Prostate gland (tissue), 2 donors: ENCODE results near the gene NLRP10. TPM values are rescaled to one million over a fixed set of nuclear protein-coding genes. Genes with fewer than 3 reads are reported as not detected.

Source experiments
- DNase-seq: peaks from one replicate; pipeline ENCODE4 v3.0.0-alpha.2; 2019; ENCODE audit warnings: low spot score
- H3K27ac ChIP-seq, 2 donors: fragments of 200-600 bp; sonication (generic); 2 replicates each; pipeline ENCODE4 v1.5.1; 2017 to 2019
- H3K27me3 ChIP-seq: fragments of 200-600 bp; sonication (generic); replicated peaks from 2 replicates; pipeline ENCODE4 v1.5.1; 2019; ENCODE audit not compliant: insufficient read depth
- H3K36me3 ChIP-seq, 2 donors: fragments of 200-600 bp; sonication (generic); 1 replicate in 1 of 2; 2 replicates in 1 of 2; pipeline versions ENCODE4 v1.5.1 to v1.8.1; 2017 to 2019
- H3K4me1 ChIP-seq: fragments of 200-600 bp; sonication (generic); replicated peaks from 2 replicates; pipeline ENCODE4 v1.5.1; 2019
- H3K4me3 ChIP-seq, 2 donors: fragments of 200-600 bp; sonication (generic); 2 replicates each; pipeline ENCODE4 v1.5.1; 2017 to 2019
- H3K9me3 ChIP-seq: fragments of 200-600 bp; sonication (generic); 2 replicates; pipeline ENCODE4 v1.5.1; 2017
- CTCF ChIP-seq, 4 experiments: fragments of 200-600 bp in 2 of 4; fragments of 450-650 bp in 2 of 4; sonication (generic) in 2 of 4; IDR thresholded peaks; 1 replicate in 3 of 4; 2 replicates in 1 of 4; pipeline ENCODE4 v1.5.1; 2016 to 2019; ENCODE audit warnings: antibody characterized with exemption in 4 of 4, mild to moderate bottlenecking in 2 of 4, moderate library complexity in 2 of 4
- POLR2A ChIP-seq: fragments of 450-650 bp; IDR thresholded peaks from one replicate; pipeline ENCODE4 v1.6.1; 2016; ENCODE audit warnings: antibody characterized with exemption, mild to moderate bottlenecking
- POLR2AphosphoS5 ChIP-seq: sonication (generic); formaldehyde crosslinking; IDR thresholded peaks from one replicate; pipeline ENCODE4 v1.6.1; 2017; ENCODE audit warnings: antibody characterized with exemption
- WGBS: methylation state at CpG from one replicate; pipeline ENCODE4 v1.1.5; 2018; 5-methylcytosine and 5-hydroxymethylcytosine counted together
- intact Hi-C: fragments of 100-400 bp; cut with DNase I; formaldehyde crosslinking; loops from one replicate; pipeline ENCODE4 v1.14.2; 2022
- total RNA-seq, 2 donors: library from RNA; depleted of rRNA; stranded (reverse); fragments of >200 nt; gene quantifications; one replicate each; pipeline ENCODE4 v1.1.0, GENCODE V29; 2016

Gene NLRP10
- total RNA-seq, result not detected

GRCh38 chr11:7965386-7965785 lies at the start of gene NLRP10:
TSS of gene NLRP10 (minus strand) at chr11:7965447. CDS start at chr11:7963495, 1,952 bp downstream.
- Histone ChIP-seq H3K27ac (no peak within 1 kb of the TSS), H3K4me1 (no peaks in the 10 kb centered on the region)
- intact Hi-C loops, result no loop called here

GRCh38 chr11:8013833-8014232 lies 48.6 kb upstream of the NLRP10 start:
- no peak overlapping the region for H3K4me3 ChIP-seq
- H3K9me3 ChIP-seq, result no peaks in the 10 kb centered on the region
- intact Hi-C loops, result no loop called here
- no peak overlapping the region for H3K27ac ChIP-seq
- H3K4me1 ChIP-seq, result no peaks in the 10 kb centered on the region
- no peak for DNase-seq
- WGBS, result 73% methylated on average over 5 of the region's 5 CpGs
- TF ChIP-seq POLR2A, result no peak
- TF ChIP-seq POLR2AphosphoS5, result no peak
- TF ChIP-seq CTCF (IDR thresholded peaks at IDR 0.05), result no peak
- H3K27me3 ChIP-seq, result no peaks in the 10 kb centered on the region
- no peaks in the 10 kb centered on the region for H3K36me3 ChIP-seq

More at GRCh38 chr11:7965386-7965785, at the start of gene NLRP10:
- H3K27me3 ChIP-seq, result no peaks in the 10 kb centered on the region
- no peaks in the 10 kb centered on the region for H3K9me3 ChIP-seq
- WGBS, result 100% methylated on average over 1 of the region's 1 CpG
- no peaks in the 10 kb centered on the region for H3K36me3 ChIP-seq
- DNase-seq, result no peak
- H3K4me3 ChIP-seq, result no peak within 1 kb of the TSS
- TF ChIP-seq CTCF (IDR thresholded peaks at IDR 0.05) (no peak), POLR2AphosphoS5 (no peak), POLR2A (no peak)

- intact Hi-C loops, result no loop called here
- H3K36me3 ChIP-seq, result no peaks in the 10 kb centered on the region
- no peak for DNase-seq
These were observed 46.8 kb upstream of the NLRP10 start for GRCh38 chr11:8011981-8012444.

GRCh38 chr11:8011371-8011770 lies 46.1 kb upstream of the NLRP10 start:
- intact Hi-C loops, result no loop called here
- DNase-seq, result no peak

More at GRCh38 chr11:8011981-8012444, 46.8 kb upstream of the NLRP10 start:
- Histone ChIP-seq H3K4me1 (no peaks in the 10 kb centered on the region), H3K4me3 (no peak overlapping the region), H3K27ac (no peak overlapping the region), H3K27me3 (no peaks in the 10 kb centered on the region), H3K9me3 (no peaks in the 10 kb centered on the region)
- 42% methylated on average over 4 of the region's 4 CpGs for WGBS
- no peak for TF ChIP-seq POLR2AphosphoS5

GRCh38 chr11:8009856-8010255 lies 44.6 kb upstream of the NLRP10 start:
- 77% methylated on average over 3 of the region's 3 CpGs for WGBS
- H3K36me3 ChIP-seq, result no peaks in the 10 kb centered on the region
- no peak for DNase-seq
- no peaks in the 10 kb centered on the region for H3K27me3 ChIP-seq
- no peaks in the 10 kb centered on the region for H3K4me1 ChIP-seq
- intact Hi-C loops, result loop anchor here (5.0 kb wide), 1 partner anchor 82 kb away; no protein-coding TSS in a partner anchor
- no peak overlapping the region for H3K27ac ChIP-seq
- no peak overlapping the region for H3K4me3 ChIP-seq
- no peak for TF ChIP-seq POLR2AphosphoS5
- no peaks in the 10 kb centered on the region for H3K9me3 ChIP-seq

More at GRCh38 chr11:8011371-8011770, 46.1 kb upstream of the NLRP10 start:
- no peak overlapping the region for H3K4me3 ChIP-seq
- no peak overlapping the region for H3K27ac ChIP-seq
- H3K4me1 ChIP-seq, result no peaks in the 10 kb centered on the region
- H3K27me3 ChIP-seq, result no peaks in the 10 kb centered on the region
- no peaks in the 10 kb centered on the region for H3K9me3 ChIP-seq
- no peaks in the 10 kb centered on the region for H3K36me3 ChIP-seq
- WGBS, result 86% methylated on average over 2 of the region's 2 CpGs
- TF ChIP-seq POLR2AphosphoS5, result no peak
- TF ChIP-seq POLR2A, result no peak
- TF ChIP-seq CTCF (IDR thresholded peaks at IDR 0.05), result no peak

GRCh38 chr11:8008212-8008611 lies 43.0 kb upstream of the NLRP10 start:
- H3K9me3 ChIP-seq, result no peaks in the 10 kb centered on the region
- 27% methylated on average over 4 of the region's 4 CpGs for WGBS
- TF ChIP-seq POLR2A, result no peak
- no peak for TF ChIP-seq CTCF (IDR thresholded peaks at IDR 0.05)
- no peak for TF ChIP-seq POLR2AphosphoS5
- H3K27me3 ChIP-seq, result no peaks in the 10 kb centered on the region
- H3K4me3 ChIP-seq, result no peak overlapping the region
- DNase-seq, result no peak
- intact Hi-C loops, result loop anchor here (5.0 kb wide), 1 partner anchor 84 kb away; no protein-coding TSS in a partner anchor
- no peaks in the 10 kb centered on the region for H3K36me3 ChIP-seq
- no peak overlapping the region for H3K27ac ChIP-seq
- no peaks in the 10 kb centered on the region for H3K4me1 ChIP-seq
